H1 (cell line): ENCODE data around the gene CACNA1B.

Experiments used
- ATF2 ChIP-seq: IDR thresholded peaks from 2 replicates; pipeline ENCODE4 v1.6.1; 2012; ENCODE audit warnings: low read length, inconsistent platforms
- CTCF ChIP-seq, 3 experiments: IDR thresholded peaks; 1 replicate in 2 of 3; 2 replicates in 1 of 3; pipeline versions ENCODE4 v1.5.1 to v1.6.1; 2011; ENCODE audit warnings: low read length in 3 of 3, mild to moderate bottlenecking in 3 of 3, inconsistent platforms in 2 of 3, low read depth in 1 of 3, moderate library complexity in 1 of 3; ENCODE audit not compliant: insufficient read depth in 1 of 3; ENCODE audit errors: control extremely low read depth in 1 of 3
- JUND ChIP-seq: IDR thresholded peaks from 2 replicates; pipeline ENCODE4 v1.6.1; 2011; ENCODE audit warnings: mild to moderate bottlenecking, improper control_type of control experiment, low read length
- KDM1A ChIP-seq: fragments of 200-600, 300-600 bp; sonication (generic); IDR thresholded peaks from 2 replicates; pipeline ENCODE4 v1.7.1; 2016; ENCODE audit warnings: mild to moderate bottlenecking, low read length, borderline replicate concordance
- KDM5A ChIP-seq: fragments of 200-600 bp; IDR thresholded peaks from 2 replicates; pipeline ENCODE4 v1.7.1; 2012; ENCODE audit warnings: mild to moderate bottlenecking, low read length, inconsistent platforms, mixed read lengths
- POLR2A ChIP-seq, 2 experiments: IDR thresholded peaks; 1 replicate in 1 of 2; 2 replicates in 1 of 2; pipeline ENCODE4 v1.6.1; 2011; ENCODE audit warnings: low read depth in 2 of 2, low read length in 2 of 2, mild to moderate bottlenecking in 2 of 2; ENCODE audit errors: control extremely low read depth in 1 of 2

- TF ChIP-seq KDM5A (no peak), KDM1A (no peak), CTCF (IDR thresholded peaks at IDR 0.05; ENCODE audit: control extremely low read depth in 1 of 3, insufficient read depth in 1 of 3, low read depth in 1 of 3, low read length in 3 of 3) (no peak), JUND (no peak), POLR2A (IDR thresholded peaks at IDR 0.05; ENCODE audit: control extremely low read depth in 1 of 2, low read depth in 2 of 2, low read length in 2 of 2) (no peak), ATF2 (no peak)
These were observed 43.2 kb downstream of the CACNA1B start for GRCh38 chr9:137920753-137921152.
